Endothelial cell of umbilical vein (primary cell): Measurements from ENCODE around the gene CCER1. TPM values are rescaled to one million over a fixed set of nuclear protein-coding genes. Genes with fewer than 3 reads are reported as not detected.

ENCODE experiments used
- BruUV-seq: library from RNA; stranded (reverse); fragments of 400-500 nt; replicated peaks from 2 replicates; lab custom pipeline; 2021; lab: Mats Ljungman, UMichigan
- CTCF ChIA-PET: fragments of 300-600, 350-600 bp; sonication (Branson Sonifier 250); formaldehyde crosslinking; loops from one replicate; lab custom pipeline; 2021; ENCODE audit warnings: antibody characterized with exemption, inconsistent platforms; lab: Charles Lee
- POLR2A ChIA-PET: fragments of 300-600, 350-600 bp; sonication (Branson Sonifier 250); formaldehyde crosslinking; loops from one replicate; lab custom pipeline; 2021; ENCODE audit warnings: antibody characterized with exemption, inconsistent platforms; lab: Charles Lee
- DNase-seq: peaks from one replicate; pipeline ENCODE4 v3.0.0-alpha.2; 2011; ENCODE audit warnings: low read depth, low spot score
- FAIRE-seq: peaks from 2 replicates; lab custom pipeline; 2011; peaks lifted over from hg19 to GRCh38; lab: Jason Lieb, UNC
- H2AFZ ChIP-seq: 2 replicates; pipeline ENCODE4 v1.6.0; 2012; ENCODE audit warnings: low read depth, low read length, control low read depth, inconsistent platforms
- H3K27ac ChIP-seq: 2 replicates; pipeline ENCODE4 v1.5.1; 2011; ENCODE audit warnings: low read depth, mild to moderate bottlenecking, control low read depth, low read length, moderate library complexity; ENCODE audit not compliant: insufficient read depth
- H3K27me3 ChIP-seq, 2 experiments: 2 replicates each; pipeline versions ENCODE4 v1.6.0 to v1.6.1; 2011; ENCODE audit warnings: low read length in 2 of 2, mixed read lengths in 1 of 2; ENCODE audit not compliant: control insufficient read depth in 2 of 2, insufficient read depth in 2 of 2
- H3K36me3 ChIP-seq, 2 experiments: 2 replicates in 1 of 2; 3 replicates in 1 of 2; pipeline ENCODE4 v1.5.1; 2011; ENCODE audit warnings: low read length in 2 of 2, mild to moderate bottlenecking in 1 of 2, moderate library complexity in 1 of 2; ENCODE audit not compliant: control insufficient read depth in 2 of 2, insufficient read depth in 2 of 2; ENCODE audit errors: extremely low read depth in 1 of 2
- H3K4me1 ChIP-seq: 3 replicates; pipeline ENCODE4 v1.5.1; 2011; ENCODE audit warnings: mild to moderate bottlenecking, low read length; ENCODE audit not compliant: control insufficient read depth, insufficient read depth; ENCODE audit errors: extremely low read depth
- H3K4me2 ChIP-seq: 2 replicates; pipeline ENCODE4 v1.6.1; 2011; ENCODE audit warnings: low read length, control low read depth, mixed read lengths; ENCODE audit not compliant: insufficient read depth
- H3K4me3 ChIP-seq, 3 experiments: fragments of 200-600 bp in 1 of 3; sonication (generic), shearing (Covaris generic) in 1 of 3; replicated peaks in 1 of 3; 2 replicates each; pipeline ENCODE4 v1.5.1; 2011 to 2016; ENCODE audit warnings: control low read depth in 3 of 3, low read length in 3 of 3, mild to moderate bottlenecking in 2 of 3, inconsistent platforms in 1 of 3, low read depth in 1 of 3, moderate library complexity in 1 of 3; ENCODE audit not compliant: insufficient read depth in 1 of 3
- H3K79me2 ChIP-seq: 2 replicates; pipeline ENCODE4 v1.6.0; 2012; ENCODE audit warnings: low read length, inconsistent platforms; ENCODE audit not compliant: control insufficient read depth, insufficient read depth
- H3K9ac ChIP-seq: replicated peaks from 2 replicates; pipeline ENCODE3; 2011; ENCODE audit warnings: low read length, control low read depth; ENCODE audit not compliant: insufficient read depth; ENCODE audit errors: extremely low read depth
- H3K9me1 ChIP-seq: replicated peaks from 3 replicates; pipeline ENCODE4 v1.6.0; 2011; ENCODE audit warnings: mild to moderate bottlenecking, low read length; ENCODE audit not compliant: control insufficient read depth, insufficient read depth; ENCODE audit errors: extremely low read depth
- H3K9me3 ChIP-seq: replicated peaks from 2 replicates; pipeline ENCODE4 v1.5.1; 2012; ENCODE audit warnings: low read length, inconsistent platforms; ENCODE audit not compliant: control insufficient read depth, insufficient read depth
- H4K20me1 ChIP-seq: replicated peaks from 2 replicates; pipeline ENCODE3; 2011; ENCODE audit warnings: mild to moderate bottlenecking, low read length; ENCODE audit not compliant: control insufficient read depth, insufficient read depth; ENCODE audit errors: extremely low read depth
- CTCF ChIP-seq, 2 donors: IDR thresholded peaks; 1 replicate in 1 of 2; 2 replicates in 1 of 2; pipeline ENCODE4 v1.5.1; 2011; ENCODE audit warnings: low read length in 2 of 2, mild to moderate bottlenecking in 2 of 2, moderate library complexity in 2 of 2, control low read depth in 1 of 2, inconsistent platforms in 1 of 2, low read depth in 1 of 2; ENCODE audit not compliant: insufficient read depth in 1 of 2; ENCODE audit errors: extremely low read depth in 1 of 2
- EZH2 ChIP-seq: IDR thresholded peaks from 2 replicates; pipeline ENCODE4 v1.6.1; 2012; ENCODE audit warnings: borderline replicate concordance, low read depth, mild to moderate bottlenecking, moderate library complexity, low read length, inconsistent platforms; ENCODE audit not compliant: severe bottlenecking
- FOS ChIP-seq: IDR thresholded peaks from 2 replicates; pipeline ENCODE4 v1.6.1; 2011; ENCODE audit warnings: mild to moderate bottlenecking, low read length, moderate library complexity, borderline replicate concordance; ENCODE audit not compliant: insufficient read depth
- GATA2 ChIP-seq: IDR thresholded peaks from 2 replicates; pipeline ENCODE4 v1.7.0; 2011; ENCODE audit warnings: low read depth, mild to moderate bottlenecking, moderate library complexity, mixed read lengths, low read length; ENCODE audit not compliant: insufficient read length, insufficient read depth
- JUN ChIP-seq: IDR thresholded peaks from 2 replicates; pipeline ENCODE4 v1.6.1; 2011; ENCODE audit warnings: borderline replicate concordance, low read depth; ENCODE audit not compliant: insufficient read length, insufficient read depth
- MYC ChIP-seq: IDR thresholded peaks from one replicate; pipeline ENCODE4 v1.6.1; 2011; ENCODE audit warnings: mild to moderate bottlenecking, low read depth, low read length
- POLR2A ChIP-seq: IDR thresholded peaks from 2 replicates; pipeline ENCODE4 v1.6.1; 2012; ENCODE audit warnings: low read depth, mild to moderate bottlenecking, control low read depth, low read length
- POLR2AphosphoS5 ChIP-seq: IDR thresholded peaks from 2 replicates; pipeline ENCODE4 v1.6.1; 2012; ENCODE audit warnings: low read depth, mild to moderate bottlenecking, control low read depth, low read length, moderate library complexity; ENCODE audit not compliant: insufficient read depth
- dilution Hi-C: fragments of 300-500 bp; cut with MboI; formaldehyde crosslinking; loops from one replicate; pipeline ENCODE4 v1.15.0; 2019; ENCODE audit warnings: low sequenced_read_pairs; ENCODE audit not compliant: extremely low pct_ligation_motif_present
- intact Hi-C: fragments of 100-400 bp; cut with micrococcal nuclease; formaldehyde crosslinking; loops from one replicate; pipeline ENCODE4 v1.10.0; 2022
- polyA plus RNA-seq, 4 experiments: library from polyadenylated mRNA; depleted of rRNA in 3 of 4; stranded (reverse) in 3 of 4; unstranded in 1 of 4; fragments of >200 nt; gene quantifications; 2 replicates each; pipeline versions ENCODE4 v1.2.1 to v1.2.3, GENCODE V29; 2011 to 2012; ENCODE audit warnings: missing spikeins in 1 of 4
- total RNA-seq: library from RNA; stranded (reverse); gene quantifications from 2 replicates; pipeline ENCODE4 v1.2.3, GENCODE V29; 2021
- TF ChIP-seq, protein P1 (sequence below): IDR thresholded peaks from 2 replicates; pipeline ENCODE4 v1.6.1; 2011; ENCODE audit not compliant: insufficient read depth, insufficient read length

CCER1 gene
- total and polyA plus RNA-seq, 2 donors (not counting 3 experiments of a cell fraction or from before 2014, with no cell fraction given): not detected

- no peak overlapping the region for H3K4me3 ChIP-seq
- no peak overlapping the region for H3K9ac ChIP-seq
- dilution Hi-C loops: no loop called here
- CTCF ChIA-PET: no interaction called here
- no peaks in the 10 kb centered on the region for H3K9me1 ChIP-seq
- H3K36me3 ChIP-seq: no peaks in the 10 kb centered on the region
- H3K79me2 ChIP-seq: no peaks in the 10 kb centered on the region
- intact Hi-C loops: loop anchor here (5.0 kb wide), 1 partner anchor 317 kb away; no protein-coding TSS in a partner anchor
- no peak overlapping the region for H2AFZ ChIP-seq
- H3K4me2 ChIP-seq: no peak overlapping the region
- H3K4me1 ChIP-seq: no peaks in the 10 kb centered on the region
- FAIRE-seq (no peak), DNase-seq (no peak)
- no peaks in the 10 kb centered on the region for H4K20me1 ChIP-seq
- POLR2A ChIA-PET: no interaction called here
- no peak overlapping the region for H3K27ac ChIP-seq
- H3K27me3 ChIP-seq: no peaks in the 10 kb centered on the region
- no peak for TF ChIP-seq JUN
- no peak for TF ChIP-seq POLR2A
- no peak for TF ChIP-seq FOS
- TF ChIP-seq, protein P1, sequence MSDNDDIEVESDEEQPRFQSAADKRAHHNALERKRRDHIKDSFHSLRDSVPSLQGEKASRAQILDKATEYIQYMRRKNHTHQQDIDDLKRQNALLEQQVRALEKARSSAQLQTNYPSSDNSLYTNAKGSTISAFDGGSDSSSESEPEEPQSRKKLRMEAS: no peak
- TF ChIP-seq MYC: no peak
- TF ChIP-seq CTCF (IDR thresholded peaks at IDR 0.05; ENCODE audit: extremely low read depth in 1 of 2, insufficient read depth in 1 of 2, low read depth in 1 of 2, low read length in 2 of 2): no peak
- no peak for TF ChIP-seq EZH2
- no peak for TF ChIP-seq POLR2AphosphoS5
- TF ChIP-seq GATA2: no peak
- no peaks in the 10 kb centered on the region for H3K9me3 ChIP-seq
- BruUV-seq: no TSS peak
These were observed 45.0 kb upstream of the CCER1 start for GRCh38 chr12:90999966-91000365.
